A549 treated with RU486 at 1 μM for 4 hours (cell line): ENCODE data around the gene GYS1. TPM values are rescaled to one million over a fixed set of nuclear protein-coding genes. Genes with fewer than 3 reads are reported as not detected.

Experiments used
- total RNA-seq: library from RNA; stranded (reverse); fragments of 200-300 nt; extraction: Qiagen RNA extraction; gene quantifications from 5 replicates; pipeline ENCODE4 v1.2.3, GENCODE V29; 2022; ENCODE audit warnings: low read depth

Gene GYS1
- total RNA-seq = 16.4 to 21.4 TPM (median 17.5 TPM) in 5 replicates

DNA sequence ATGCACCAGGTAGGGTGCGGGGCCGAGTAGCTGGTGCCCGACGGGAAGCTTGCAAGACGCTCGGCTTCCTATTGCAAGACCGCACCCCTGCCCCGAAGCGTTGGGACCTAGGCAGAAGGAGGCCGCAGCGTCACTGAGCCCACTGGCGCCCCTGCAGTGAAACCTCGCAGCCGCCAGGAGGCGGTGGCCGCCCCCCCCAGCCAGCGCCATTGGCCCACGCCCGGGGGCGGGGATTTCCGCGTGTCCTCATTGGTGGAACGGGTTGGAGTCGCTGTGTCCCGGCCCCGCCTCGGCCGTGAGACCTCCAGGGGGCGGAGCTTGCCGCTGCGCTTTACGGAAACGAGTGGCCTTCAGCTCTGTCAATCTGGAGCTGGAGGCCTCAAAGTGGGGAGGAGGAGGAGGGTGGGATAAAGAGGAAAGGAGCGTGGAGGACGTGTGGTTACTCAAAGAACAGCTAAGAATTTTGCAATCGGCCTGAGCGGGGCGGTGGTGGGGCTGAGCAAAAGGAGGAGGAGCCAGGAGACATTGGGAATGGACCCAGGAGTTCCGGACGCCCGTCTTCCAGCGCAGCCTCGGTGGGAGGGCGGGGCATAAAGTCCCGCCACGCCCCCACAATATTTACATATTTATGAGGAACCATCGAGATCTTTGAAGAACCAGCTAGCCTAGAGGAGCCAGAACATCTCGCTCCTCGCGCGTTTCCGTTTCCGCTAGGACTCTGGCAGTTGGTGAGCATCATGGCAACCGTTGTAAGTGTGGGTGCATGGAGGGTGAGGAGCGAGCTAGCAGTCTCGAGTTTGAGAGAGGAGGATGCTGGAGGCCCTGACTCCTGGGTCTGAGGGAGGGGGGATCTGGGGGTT lies at the start of gene GYS1, which contains the start of gene RUVBL2:
TSS of gene GYS1 (minus strand) at position 135 of the 860 bp plus-strand sequence. CDS start 197 bp downstream, outside the sequence.
TSS of gene RUVBL2 (plus strand) at position 713 of the 860 bp plus-strand sequence. CDS start at position 738, 25 bp downstream.

DNA sequence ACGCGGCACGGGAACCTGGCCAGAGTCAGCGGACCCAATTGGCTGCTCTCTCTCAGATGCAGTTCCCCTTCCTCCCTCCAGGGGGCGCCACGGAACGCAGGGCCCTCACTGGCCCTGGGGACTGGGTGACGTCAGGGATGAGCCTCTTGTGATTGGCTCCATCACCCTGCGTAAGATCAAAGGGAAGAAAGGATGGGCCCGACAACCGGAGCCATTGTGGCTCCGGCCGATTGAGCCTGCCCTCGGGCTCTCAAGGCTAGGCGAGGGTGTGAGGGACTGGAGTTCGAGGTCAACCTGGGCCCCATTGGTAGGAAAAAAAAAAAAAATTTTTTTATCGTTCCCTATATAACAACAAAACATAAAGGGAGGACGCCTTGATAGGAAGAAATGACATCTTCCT lies 43.7 kb upstream of the GYS1 start, which contains the start of gene CGB1:
TSS of gene CGB1 (minus strand) at position 81 of the 400 bp plus-strand sequence. CDS start 184 bp downstream, outside the sequence.

DNA sequence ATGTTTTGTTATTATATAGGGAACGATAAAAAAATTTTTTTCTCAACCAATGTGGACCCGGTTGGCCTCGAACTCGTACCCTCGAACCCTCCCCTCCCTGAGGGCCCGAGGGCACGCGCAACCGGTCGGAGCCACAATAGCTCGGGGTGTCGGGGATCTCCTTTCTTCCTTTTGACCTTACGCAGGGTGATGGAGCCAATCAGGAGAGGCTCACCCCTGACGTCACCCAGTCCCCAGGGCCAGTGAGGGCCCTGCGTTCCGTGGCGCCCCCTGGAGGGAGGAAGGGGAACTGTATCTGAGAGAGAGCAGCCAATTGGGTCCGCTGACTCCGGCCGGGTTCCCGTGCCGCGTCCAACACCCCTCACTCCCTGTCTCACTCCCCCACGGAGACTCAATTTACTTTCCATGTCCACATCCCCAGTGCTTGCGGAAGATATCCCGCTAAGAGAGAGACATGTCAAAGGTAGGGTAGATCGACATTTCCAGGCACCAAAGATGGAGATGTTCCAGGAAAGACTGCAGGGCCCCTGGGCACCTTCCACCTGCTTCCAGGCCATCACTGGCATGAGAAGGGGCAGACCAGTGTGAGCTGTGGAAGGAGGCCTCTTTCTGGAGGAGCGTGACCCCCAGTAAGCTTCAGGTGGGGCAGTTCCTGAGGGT lies 38.7 kb upstream of the GYS1 start, which contains the start of gene CGB2:
TSS of gene CGB2 (plus strand) at position 249 of the 660 bp plus-strand sequence. CDS start at position 455, 206 bp downstream.

DNA sequence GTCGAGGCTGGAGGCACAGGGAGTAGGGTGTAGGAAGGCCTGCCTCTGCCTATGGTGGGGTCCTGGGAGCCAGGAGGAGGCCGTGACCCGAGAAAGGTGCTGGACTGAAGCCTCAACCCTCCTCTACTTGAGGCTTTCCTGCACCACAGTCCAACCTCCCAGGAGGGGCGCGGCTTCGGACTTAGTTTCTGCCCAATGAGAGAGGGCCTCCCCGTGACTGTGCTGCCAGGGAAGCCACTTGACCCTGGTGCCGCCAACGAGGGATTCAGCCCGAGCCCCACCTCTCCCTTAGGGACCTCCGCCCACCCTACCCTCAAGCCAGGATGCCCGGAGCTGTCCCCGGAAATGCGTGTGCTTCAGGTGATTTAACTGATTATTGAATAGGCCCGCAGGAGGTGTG lies 31.1 kb upstream of the GYS1 start, which contains the start of gene CGB3:
TSS of gene CGB3 (minus strand) at position 101 of the 400 bp plus-strand sequence. CDS start 362 bp downstream, outside the sequence.

DNA sequence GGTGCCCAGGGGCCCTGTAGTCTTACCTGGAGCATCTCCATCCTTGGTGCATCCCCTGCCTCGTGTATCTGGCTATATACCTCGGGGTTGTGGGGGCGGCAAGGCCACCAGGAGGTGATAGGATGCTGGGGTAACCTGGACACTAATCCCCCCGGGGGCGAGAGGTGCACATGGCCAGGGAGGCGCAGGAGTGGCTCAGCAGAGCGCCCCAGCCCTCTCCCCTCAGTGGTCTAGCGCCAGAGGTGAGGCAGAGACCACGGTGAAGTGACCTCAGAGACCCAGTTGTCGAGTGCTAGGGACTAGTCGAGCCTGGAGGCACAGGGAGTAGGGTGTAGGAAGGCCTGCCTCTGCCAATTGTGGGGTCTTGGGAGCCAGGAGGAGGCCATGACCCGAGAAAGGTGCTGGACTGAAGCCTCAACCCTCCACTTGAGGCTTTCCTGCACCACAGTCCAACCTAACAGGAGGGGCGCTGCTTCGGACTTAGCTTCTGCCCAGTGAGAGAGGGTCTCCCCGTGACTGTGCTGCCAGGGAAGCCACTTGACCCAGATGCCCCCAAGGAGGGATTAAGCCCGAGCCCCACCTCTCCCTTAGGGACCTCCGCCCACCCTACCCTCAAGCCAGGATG lies 24.0 kb upstream of the GYS1 start, which contains the start of gene LHB:
TSS of gene LHB (minus strand) at position 51 of the 625 bp plus-strand sequence. CDS start at position 41, 10 bp downstream.

DNA sequence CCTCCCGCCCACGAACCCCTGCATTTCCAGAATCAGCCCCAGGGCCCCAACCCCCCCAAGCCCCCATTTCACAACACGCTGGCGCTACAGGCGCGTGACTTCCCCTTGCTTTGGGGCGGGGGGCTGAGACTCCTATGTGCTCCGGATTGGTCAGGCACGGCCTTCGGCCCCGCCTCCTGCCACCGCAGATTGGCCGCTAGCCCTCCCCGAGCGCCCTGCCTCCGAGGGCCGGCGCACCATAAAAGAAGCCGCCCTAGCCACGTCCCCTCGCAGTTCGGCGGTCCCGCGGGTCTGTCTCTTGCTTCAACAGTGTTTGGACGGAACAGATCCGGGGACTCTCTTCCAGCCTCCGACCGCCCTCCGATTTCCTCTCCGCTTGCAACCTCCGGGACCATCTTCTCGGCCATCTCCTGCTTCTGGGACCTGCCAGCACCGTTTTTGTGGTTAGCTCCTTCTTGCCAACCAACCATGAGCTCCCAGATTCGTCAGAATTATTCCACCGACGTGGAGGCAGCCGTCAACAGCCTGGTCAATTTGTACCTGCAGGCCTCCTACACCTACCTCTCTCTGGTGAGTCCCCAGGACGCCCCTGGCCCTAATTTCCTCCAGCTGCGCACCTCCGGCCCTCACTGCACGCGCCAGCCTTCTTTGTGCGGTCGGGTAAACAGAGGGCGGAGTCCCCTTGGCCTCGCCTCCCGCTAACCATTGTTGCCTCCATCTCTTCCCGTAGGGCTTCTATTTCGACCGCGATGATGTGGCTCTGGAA lies 27.9 kb downstream of the GYS1 start, which contains the start of gene FTL:
TSS of gene FTL (plus strand) at position 270 of the 766 bp plus-strand sequence. CDS start at position 469, 199 bp downstream.

DNA sequence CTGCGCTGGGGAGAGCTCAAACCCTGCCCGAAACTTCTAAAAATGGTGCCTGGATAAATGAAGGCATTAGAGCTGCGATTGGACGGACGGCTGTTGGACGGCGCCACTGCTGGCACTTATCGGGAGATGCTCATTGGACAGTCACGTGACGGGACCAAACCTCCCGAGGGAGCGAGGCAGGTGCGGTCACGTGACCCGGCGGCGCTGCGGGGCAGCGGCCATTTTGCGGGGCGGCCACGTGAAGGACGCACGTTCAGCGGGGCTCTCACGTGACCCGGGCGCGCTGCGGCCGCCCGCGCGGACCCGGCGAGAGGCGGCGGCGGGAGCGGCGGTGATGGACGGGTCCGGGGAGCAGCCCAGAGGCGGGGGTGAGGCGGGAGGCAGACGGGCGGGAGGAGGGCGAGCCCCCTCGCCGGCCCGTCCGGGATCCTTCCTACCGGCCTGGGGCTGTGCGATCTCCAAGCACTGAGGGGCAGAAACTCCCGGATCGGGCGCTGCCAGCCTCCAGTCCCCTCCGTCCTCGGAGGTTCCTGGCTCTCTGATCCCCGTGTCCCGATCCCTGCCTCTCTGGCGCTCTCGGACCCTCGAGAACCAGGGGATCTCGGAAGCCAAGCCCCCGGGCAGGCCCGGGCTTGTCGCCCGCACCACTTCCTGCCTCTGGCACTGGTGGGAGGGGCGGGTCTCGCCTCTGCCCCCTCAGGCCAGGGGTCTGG lies 38.4 kb downstream of the GYS1 start, which contains the start of gene BAX:
TSS of gene BAX (plus strand) at position 281 of the 713 bp plus-strand sequence. CDS start at position 335, 54 bp downstream.

DNA sequence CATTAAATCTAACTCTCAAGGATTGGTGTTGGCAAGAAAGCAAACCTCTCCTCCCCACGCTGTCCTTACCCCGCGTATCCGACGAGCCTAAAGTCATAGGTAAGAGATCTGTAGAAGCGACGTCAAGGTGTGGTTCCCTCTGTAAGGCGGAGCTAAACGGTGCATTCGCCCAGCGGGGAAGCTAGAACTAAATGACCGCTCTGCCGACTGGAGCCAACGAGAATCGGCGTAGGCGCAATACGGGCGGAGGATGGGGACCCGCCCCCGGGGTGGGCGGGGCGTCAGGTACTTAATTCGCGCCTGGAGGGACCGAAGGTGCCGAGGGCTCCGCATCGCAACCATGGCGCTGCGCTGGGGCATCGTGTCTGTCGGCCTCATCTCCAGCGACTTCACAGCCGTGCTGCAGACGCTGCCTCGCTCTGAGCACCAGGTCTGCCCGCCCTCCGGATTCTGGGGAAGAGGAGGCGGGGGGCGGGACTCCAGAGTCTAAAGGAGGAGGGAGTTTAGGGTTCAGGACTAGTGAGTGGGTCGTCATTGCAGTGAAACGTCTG lies 59.7 kb downstream of the GYS1 start, which contains the start of gene DHDH:
TSS of gene DHDH (plus strand) at position 318 of the 551 bp plus-strand sequence. CDS start at position 341, 23 bp downstream.

Other genes with a start within 250 kb of the GYS1 start
- not detected in 5 replicates for gene IZUMO1, start 246.4 kb downstream of the GYS1 start, total RNA-seq
- 0.06 to 0.13 TPM (median 0.07 TPM) in 5 replicates for gene FUT1, start 240.7 kb downstream of the GYS1 start, total RNA-seq
- not detected in 5 replicates for gene FGF21, start 237.8 kb downstream of the GYS1 start, total RNA-seq
- 47.2 to 60.5 TPM (median 56.7 TPM) in 5 replicates for gene BCAT2, start 182.3 kb downstream of the GYS1 start, total RNA-seq
- gene HSD17B14, start 156.8 kb downstream of the GYS1 start, total RNA-seq = 13.4 to 17.0 TPM (median 14.8 TPM) in 5 replicates
- gene PLEKHA4, start 124.7 kb downstream of the GYS1 start, total RNA-seq = 1.5 to 3.0 TPM (median 2.4 TPM) in 5 replicates
- 98.8 to 159 TPM (median 116 TPM) in 5 replicates for gene PPP1R15A, start 120.9 kb downstream of the GYS1 start, total RNA-seq
- gene TULP2, start 94.6 kb downstream of the GYS1 start, total RNA-seq = not detected in 5 replicates
- gene NUCB1, start 93.0 kb downstream of the GYS1 start, total RNA-seq = 180 to 229 TPM (median 200 TPM) in 5 replicates
- 1.1 to 2.1 TPM (median 1.5 TPM) in 5 replicates for gene DHDH, start 59.6 kb downstream of the GYS1 start, total RNA-seq
- gene BAX, start 38.4 kb downstream of the GYS1 start, total RNA-seq = 272 to 404 TPM (median 350 TPM) in 5 replicates
- 18,656 to 25,483 TPM (median 19,849 TPM) in 5 replicates for gene FTL, start 28.0 kb downstream of the GYS1 start, total RNA-seq
- 230 to 241 TPM (median 232 TPM) in 5 replicates for gene RUVBL2, start 578 bp upstream of the GYS1 start, total RNA-seq
- gene LHB, start 23.8 kb upstream of the GYS1 start, total RNA-seq = not detected in 5 replicates
- 0.38 TPM in 1 of 5 replicates, not detected in the others for gene CGB3, start 31.0 kb upstream of the GYS1 start, total RNA-seq
- 0.54 to 0.67 TPM in 2 of 5 replicates, not detected in the others for gene CGB2, start 38.6 kb upstream of the GYS1 start, total RNA-seq
- gene CGB1, start 43.6 kb upstream of the GYS1 start, total RNA-seq = not detected in 5 replicates
- gene CGB5, start 50.5 kb upstream of the GYS1 start, total RNA-seq = 0.90 to 1.4 TPM (median 1.1 TPM) in 5 replicates
- 3.3 to 5.1 TPM (median 4.0 TPM) in 5 replicates for gene CGB8, start 55.8 kb upstream of the GYS1 start, total RNA-seq
- 0.16 to 0.82 TPM (median 0.61 TPM) in 5 replicates for gene CGB7, start 64.4 kb upstream of the GYS1 start, total RNA-seq
- gene NTF4, start 71.5 kb upstream of the GYS1 start, total RNA-seq = 0.17 to 0.65 TPM (median 0.29 TPM) in 5 replicates
- not detected in 5 replicates for gene KCNA7, start 79.4 kb upstream of the GYS1 start, total RNA-seq
- 293 to 368 TPM (median 338 TPM) in 5 replicates for gene SNRNP70, start 92.1 kb upstream of the GYS1 start, total RNA-seq
- 3.7 to 7.7 TPM (median 5.3 TPM) in 5 replicates for gene LIN7B, start 121.1 kb upstream of the GYS1 start, total RNA-seq
- 0.93 to 3.1 TPM (median 2.2 TPM) in 5 replicates for gene C19orf73, start 125.8 kb upstream of the GYS1 start, total RNA-seq
- gene PPFIA3, start 126.2 kb upstream of the GYS1 start, total RNA-seq = 5.5 to 8.9 TPM (median 7.7 TPM) in 5 replicates
- gene HRC, start 162.1 kb upstream of the GYS1 start, total RNA-seq = not detected in 5 replicates
- gene TRPM4, start 164.5 kb upstream of the GYS1 start, total RNA-seq = 6.4 to 10.4 TPM (median 9.5 TPM) in 5 replicates